GM12891 (cell line): ENCODE data around the gene SPOCK1.

Experiments
- PAX5 ChIP-seq: IDR thresholded peaks from 2 replicates; pipeline ENCODE4 v1.6.1; 2011; ENCODE audit warnings: low read length, moderate library complexity, mild to moderate bottlenecking; ENCODE audit not compliant: insufficient read depth, severe bottlenecking
- POLR2A ChIP-seq: IDR thresholded peaks from 2 replicates; pipeline ENCODE4 v1.6.1; 2011; ENCODE audit warnings: low read depth, low read length, control low read depth
- POLR2AphosphoS5 ChIP-seq: IDR thresholded peaks from 2 replicates; pipeline ENCODE4 v1.6.1; 2011; ENCODE audit warnings: low read depth, low read length, control low read depth
- SPI1 ChIP-seq: IDR thresholded peaks from 2 replicates; pipeline ENCODE4 v1.6.1; 2011; ENCODE audit warnings: low read depth, low read length, control low read depth
- TAF1 ChIP-seq: IDR thresholded peaks from 2 replicates; pipeline ENCODE4 v1.6.1; 2011; ENCODE audit warnings: low read depth, low read length, control low read depth

- TF ChIP-seq POLR2AphosphoS5 (no peak), POLR2A (no peak), TAF1 (no peak), SPI1 (no peak), PAX5 (no peak)
These were observed 364.1 kb downstream of the SPOCK1 start for GRCh38 chr5:137134920-137135532.
